Sigmoid colon (tissue), 7 donors: ENCODE data around the gene KLK10. TPM values are rescaled to one million over a fixed set of nuclear protein-coding genes. Genes with fewer than 3 reads are reported as not detected.

Experiments
- DNase-seq: peaks from one replicate; pipeline ENCODE4 v3.0.0-alpha.2; 2019
- H3K27ac ChIP-seq, 4 donors: fragments of 200-600 bp; sonication (generic); one replicate each; pipeline ENCODE4 v1.5.1; 2016 to 2019; ENCODE audit warnings: mild to moderate bottlenecking in 1 of 4
- H3K27me3 ChIP-seq, 3 donors: fragments of 200-600 bp; sonication (generic); one replicate each; pipeline ENCODE4 v1.5.1; 2019; ENCODE audit warnings: mild to moderate bottlenecking in 1 of 3
- H3K36me3 ChIP-seq, 4 donors: fragments of 200-600 bp; sonication (generic); one replicate each; pipeline ENCODE4 v1.5.1; 2016 to 2019
- H3K4me1 ChIP-seq, 4 donors: fragments of 200-600 bp; sonication (generic); one replicate each; pipeline ENCODE4 v1.5.1; 2017 to 2019
- H3K4me3 ChIP-seq, 4 donors: fragments of 200-600 bp; sonication (generic); one replicate each; pipeline ENCODE4 v1.5.1; 2017 to 2019; ENCODE audit warnings: mild to moderate bottlenecking in 2 of 4, moderate library complexity in 1 of 4
- H3K9me3 ChIP-seq, 4 donors: fragments of 200-600 bp in 3 of 4; sonication (generic) in 3 of 4; one replicate each; pipeline versions ENCODE4 v1.5.1 to v1.6.1; 2013 to 2019
- CTCF ChIP-seq, 4 experiments: fragments of 450-650 bp in 3 of 4; fragments of 200-600 bp in 1 of 4; IDR thresholded peaks; one replicate each; pipeline ENCODE4 v1.5.1; 2016 to 2019; ENCODE audit warnings: antibody characterized with exemption in 4 of 4, mild to moderate bottlenecking in 3 of 4, moderate library complexity in 2 of 4
- EP300 ChIP-seq, 4 donors: sonication (generic); formaldehyde crosslinking; IDR thresholded peaks; one replicate each; pipeline ENCODE4 v1.6.1; 2017; ENCODE audit warnings: antibody characterized with exemption in 4 of 4
- POLR2A ChIP-seq, 2 donors: fragments of 450-650 bp; IDR thresholded peaks; one replicate each; pipeline ENCODE4 v1.6.1; 2016; ENCODE audit warnings: antibody characterized with exemption in 2 of 2, mild to moderate bottlenecking in 2 of 2, moderate library complexity in 2 of 2
- POLR2AphosphoS5 ChIP-seq, 4 donors: sonication (generic); formaldehyde crosslinking; IDR thresholded peaks; one replicate each; pipeline ENCODE4 v1.6.1; 2017; ENCODE audit warnings: antibody characterized with exemption in 4 of 4
- WGBS, 2 donors: extraction: QIAGEN DNeasy Blood & Tissue Kit; methylation state at CpG; one replicate each; pipeline ENCODE4 v1.1.7; 2013; 5-methylcytosine and 5-hydroxymethylcytosine counted together
- intact Hi-C: fragments of 100-400 bp; cut with DNase I; formaldehyde crosslinking; loops from one replicate; pipeline ENCODE4 v1.15.1; 2023
- polyA plus RNA-seq, 3 donors: library from polyadenylated mRNA; stranded (reverse); fragments of 200-250 nt; gene quantifications; one replicate each; pipeline ENCODE4 v1.2.3, GENCODE V29; 2013
- total RNA-seq, 4 donors: library from RNA; depleted of rRNA; stranded (reverse); fragments of >200 nt; gene quantifications; one replicate each; pipeline ENCODE4 v1.1.0, GENCODE V29; 2016
- donor health status: healthy with polysubstance abuse.
- donor health status: Bipolar disorder and iron deficiency.
- donor health status: healthy.

Gene KLK10
- total and polyA plus RNA-seq, 7 donors = 0.60 to 2.5 (median 0.69) TPM; not detected in 2

- WGBS, 2 donors = 14 to 17% methylated on average over 4 of the region's 4 CpGs
- peak; percentile 12 for DNase-seq
- peaks cover 0 to 8% (median under 1%) of the 10 kb centered on the region in 3 donors for H3K27me3 ChIP-seq
- H3K36me3 ChIP-seq = no peaks in the 10 kb centered on the region
- intact Hi-C loops = no loop called here
- H3K4me1 ChIP-seq = no peaks in the 10 kb centered on the region
- TF ChIP-seq CTCF (IDR thresholded peaks at IDR 0.05) = no peak
- no peak for TF ChIP-seq POLR2A (IDR thresholded peaks at IDR 0.05)
- TF ChIP-seq EP300 (IDR thresholded peaks at IDR 0.05) = no peak
- TF ChIP-seq POLR2AphosphoS5 (IDR thresholded peaks at IDR 0.05) = no peak
- no peak overlapping the region for H3K27ac ChIP-seq
- H3K4me3 ChIP-seq = no peak overlapping the region
- no peaks in the 10 kb centered on the region for H3K9me3 ChIP-seq
Observed at GRCh38 chr19:51047031-51047335, 27.5 kb upstream of the KLK10 start.

GRCh38 chr19:51044327-51044726 is 24.8 kb upstream of the KLK10 start:
- H3K27me3 ChIP-seq = peaks cover 0 to 4% (median 0%) of the 10 kb centered on the region in 3 donors
- H3K36me3 ChIP-seq = no peaks in the 10 kb centered on the region
- H3K4me1 ChIP-seq = no peaks in the 10 kb centered on the region
- intact Hi-C loops = no loop called here
- H3K27ac ChIP-seq = no peak overlapping the region
- TF ChIP-seq POLR2A (IDR thresholded peaks at IDR 0.05) (no peak), EP300 (IDR thresholded peaks at IDR 0.05) (no peak), POLR2AphosphoS5 (IDR thresholded peaks at IDR 0.05) (no peak), CTCF (IDR thresholded peaks at IDR 0.05) (no peak)
- no peaks in the 10 kb centered on the region for H3K9me3 ChIP-seq
- WGBS, 2 donors = 81 to 84% methylated on average over 11 of the region's 11 CpGs
- peak; percentile 7 for DNase-seq
- H3K4me3 ChIP-seq = no peak overlapping the region

- intact Hi-C loops = no loop called here
- WGBS, 2 donors = 81 to 82% methylated on average over 9 of the region's 9 CpGs
- Histone ChIP-seq H3K27me3 (no peaks in the 10 kb centered on the region), H3K4me1 (no peaks in the 10 kb centered on the region), H3K4me3 (no peak overlapping the region), H3K9me3 (no peaks in the 10 kb centered on the region), H3K36me3 (no peaks in the 10 kb centered on the region), H3K27ac (no peak overlapping the region)
- peak; percentile 29 for DNase-seq
- TF ChIP-seq POLR2AphosphoS5 (IDR thresholded peaks at IDR 0.05) (no peak), CTCF (IDR thresholded peaks at IDR 0.05) (no peak), POLR2A (IDR thresholded peaks at IDR 0.05) (no peak), EP300 (IDR thresholded peaks at IDR 0.05) (no peak)
Observed at GRCh38 chr19:51043497-51043896, 24.0 kb upstream of the KLK10 start.

GRCh38 chr19:51040151-51040550 is 20.6 kb upstream of the KLK10 start:
- TF ChIP-seq EP300 (IDR thresholded peaks at IDR 0.05) (no peak), POLR2A (IDR thresholded peaks at IDR 0.05) (no peak), CTCF (IDR thresholded peaks at IDR 0.05) (no peak), POLR2AphosphoS5 (IDR thresholded peaks at IDR 0.05) (no peak)
- Histone ChIP-seq H3K9me3 (no peaks in the 10 kb centered on the region), H3K27ac (no peak overlapping the region), H3K4me3 (no peak overlapping the region), H3K36me3 (no peaks in the 10 kb centered on the region), H3K27me3 (no peaks in the 10 kb centered on the region), H3K4me1 (no peaks in the 10 kb centered on the region)
- 86 to 93% methylated on average over 6 of the region's 6 CpGs for WGBS, 2 donors
- intact Hi-C loops = no loop called here
- DNase-seq = peak; percentile 6

- Histone ChIP-seq H3K9me3 (no peaks in the 10 kb centered on the region), H3K27me3 (peaks cover 0 to 21% (median 0%) of the 10 kb centered on the region in 3 donors), H3K4me1 (no peaks in the 10 kb centered on the region), H3K4me3 (no peak overlapping the region), H3K27ac (no peak overlapping the region), H3K36me3 (no peaks in the 10 kb centered on the region)
- DNase-seq = peak; percentile 8
- 45 to 53% methylated on average over 9 of the region's 9 CpGs for WGBS, 2 donors
- TF ChIP-seq EP300 (IDR thresholded peaks at IDR 0.05) = no peak
- TF ChIP-seq POLR2AphosphoS5 (IDR thresholded peaks at IDR 0.05) = no peak
- TF ChIP-seq POLR2A (IDR thresholded peaks at IDR 0.05) = no peak
- no peak for TF ChIP-seq CTCF (IDR thresholded peaks at IDR 0.05)
- intact Hi-C loops = no loop called here
Observed at GRCh38 chr19:51036519-51036918, 17.0 kb upstream of the KLK10 start.
